Colon (tissue), 2 donors: ENCODE data around the gene SHC2.
"Not testable (repeated sequence)": the region's sequence is repeated elsewhere in the genome, so short reads cannot be mapped to it uniquely, and the experiment has no call there.

ENCODE experiments used
- FAIRE-seq: peaks from 2 replicates; lab custom pipeline; 2012; peaks lifted over from hg19 to GRCh38; lab: Jason Lieb, UNC
- donor health status: control.
- donor health status: control.

The SHC2 gene

DNA sequence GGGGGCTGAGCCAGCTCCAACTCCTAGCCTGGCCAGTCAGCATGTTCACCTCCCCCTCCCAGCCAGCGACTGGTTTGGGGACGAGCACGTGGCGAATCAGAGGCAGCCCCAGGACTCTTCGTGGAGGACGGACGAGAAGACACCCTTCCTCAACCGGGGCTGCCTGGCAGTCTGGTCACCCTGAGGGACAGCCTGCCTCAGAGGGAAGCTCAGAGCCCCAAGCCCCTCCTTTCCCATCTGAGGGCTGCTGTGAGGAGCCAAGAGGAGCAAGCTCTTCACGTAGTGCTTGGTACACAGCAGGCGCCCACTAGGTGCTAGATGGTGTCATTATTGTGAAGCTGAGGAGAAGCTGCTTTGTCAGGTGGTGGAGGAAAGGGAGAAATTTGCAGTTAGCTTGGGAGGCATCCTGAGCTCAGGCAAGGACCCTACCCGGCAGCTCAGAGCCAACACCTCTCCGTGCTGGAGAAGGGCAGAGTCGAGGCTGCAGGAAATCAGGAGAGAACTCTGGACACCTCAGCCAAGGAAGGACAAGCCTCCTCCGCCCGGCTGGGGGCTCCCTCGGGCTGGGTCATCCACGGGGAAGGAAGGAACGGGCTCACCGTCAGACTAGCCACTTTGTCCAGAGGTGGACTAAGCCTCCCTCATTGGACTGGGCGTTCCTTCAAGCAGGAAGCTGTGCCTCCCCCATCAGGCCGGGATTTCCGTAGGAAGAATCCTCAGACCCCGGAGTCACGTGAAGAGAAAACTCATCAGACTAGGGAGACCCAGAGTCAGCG is 37.0 kb downstream of the SHC2 start:
- FAIRE-seq = no peak

DNA sequence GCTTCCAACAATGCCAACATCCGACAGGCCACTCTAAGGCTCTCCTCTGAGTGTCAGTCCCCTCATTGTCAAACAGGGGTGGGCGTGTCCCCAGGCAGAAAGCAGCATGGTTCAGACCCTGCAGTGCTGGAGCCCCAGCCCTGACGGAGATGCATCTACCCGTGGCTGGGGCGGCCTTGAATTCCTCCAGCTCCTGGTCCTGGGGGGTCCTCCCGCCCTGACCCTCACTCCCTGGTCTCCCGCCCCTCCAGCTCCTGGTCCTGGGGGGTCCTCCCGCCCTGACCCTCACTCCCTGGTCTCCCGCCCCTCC is 38.0 kb downstream of the SHC2 start:
- FAIRE-seq = not testable (repeated sequence)

GRCh38 chr19:422213-422916 is 38.5 kb downstream of the SHC2 start:
- no peak for FAIRE-seq

DNA sequence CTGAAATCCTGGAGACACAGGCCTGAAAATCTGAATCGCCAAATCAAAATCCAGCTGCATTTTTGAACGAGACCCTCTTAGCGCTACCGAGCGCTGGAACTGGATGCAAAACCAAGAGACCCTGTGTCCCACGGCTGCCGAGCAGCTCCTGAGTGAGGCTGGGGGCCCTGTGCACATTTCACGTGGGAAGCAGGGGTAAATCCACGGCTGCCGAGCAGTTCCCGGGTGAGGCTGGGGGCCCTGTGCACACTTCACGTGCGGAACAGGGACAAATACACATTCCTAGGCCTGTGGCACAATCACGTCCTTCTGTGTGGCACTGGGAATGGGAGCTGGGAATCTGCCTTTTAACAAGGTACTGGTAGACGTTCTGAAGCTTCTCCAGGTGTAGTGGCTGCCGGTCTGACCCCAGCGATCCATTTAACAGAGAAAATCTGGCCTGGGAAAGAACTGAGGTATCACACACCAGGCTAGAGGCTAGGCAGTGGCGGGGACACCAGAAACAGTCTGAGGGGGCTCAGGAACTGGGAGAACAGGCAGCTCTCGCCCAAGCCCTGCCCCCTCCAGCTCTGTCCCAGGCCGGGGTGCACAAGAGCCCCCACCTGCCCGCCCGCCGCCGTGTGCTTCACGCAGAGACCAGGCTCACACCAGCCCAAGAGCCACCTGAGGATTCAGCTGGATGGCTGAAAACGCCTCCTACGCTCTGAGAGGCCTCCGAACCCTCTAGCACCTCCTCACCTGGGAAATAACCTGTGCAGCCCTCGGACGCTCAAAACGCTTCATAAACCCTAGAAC is 40.9 kb downstream of the SHC2 start:
- no peak for FAIRE-seq

DNA sequence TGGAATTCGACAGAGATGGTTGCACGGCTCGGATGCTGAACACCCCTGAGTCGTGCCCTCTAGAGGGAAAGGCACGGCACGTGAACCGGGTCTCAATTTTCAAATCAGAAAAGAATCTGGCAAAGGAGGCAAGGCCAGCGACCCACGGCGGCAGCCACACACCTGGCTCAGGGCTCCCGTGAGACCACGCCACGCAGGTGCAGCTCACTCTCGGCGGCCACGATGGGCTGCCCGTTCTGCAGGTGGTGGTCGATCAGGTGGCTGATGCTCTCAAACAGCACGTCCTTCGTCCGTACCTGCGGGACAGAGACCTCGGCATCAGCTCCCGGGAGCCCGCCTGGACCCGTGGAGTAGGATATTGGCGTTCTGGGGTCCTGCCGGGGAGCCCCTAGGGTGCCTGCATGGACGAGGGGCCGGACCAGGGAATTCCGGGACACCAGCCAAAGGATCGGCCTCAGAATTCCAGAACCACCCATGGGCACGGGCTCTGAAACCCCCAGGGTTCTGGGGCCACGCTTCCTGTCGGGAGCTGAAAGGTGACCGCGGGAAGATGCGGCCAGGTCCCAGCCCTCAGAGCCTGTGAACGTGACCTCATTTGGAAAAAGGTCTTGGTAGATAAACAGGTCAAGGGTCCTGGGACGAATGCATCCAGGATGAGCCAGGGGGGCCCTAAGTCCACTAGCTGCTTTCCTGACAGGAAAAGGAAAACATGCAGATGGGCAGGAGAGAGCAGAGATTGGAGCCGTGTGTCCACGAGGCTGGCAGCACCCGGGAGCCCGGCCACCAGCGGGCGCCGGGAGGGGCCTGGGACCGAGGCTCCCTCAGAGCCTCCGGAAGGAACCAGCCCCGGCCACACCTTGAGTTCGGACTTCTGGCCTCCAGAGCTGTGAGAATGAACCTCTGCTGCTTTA is 41.8 kb downstream of the SHC2 start:
- no peak for FAIRE-seq

DNA sequence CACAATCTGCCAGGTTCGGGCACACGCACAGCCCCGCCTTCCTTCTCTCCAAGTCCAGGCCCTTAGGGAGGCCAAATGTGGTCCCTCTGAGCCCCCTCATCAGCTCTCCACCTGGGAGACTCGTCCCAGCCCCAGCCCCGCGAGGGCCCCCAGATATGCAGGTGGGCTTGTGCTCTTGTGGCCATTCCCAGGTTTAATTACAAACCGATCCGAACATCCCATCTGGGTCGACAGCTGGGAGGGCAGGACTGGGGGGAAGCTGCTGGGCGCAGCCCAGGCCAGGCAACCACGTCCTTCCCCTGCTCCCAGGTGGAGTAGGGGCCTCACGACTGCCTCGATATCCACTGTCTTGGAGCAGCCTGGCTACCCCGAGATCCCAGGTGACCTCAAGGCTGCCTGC is 44.4 kb downstream of the SHC2 start:
- FAIRE-seq = no peak

DNA sequence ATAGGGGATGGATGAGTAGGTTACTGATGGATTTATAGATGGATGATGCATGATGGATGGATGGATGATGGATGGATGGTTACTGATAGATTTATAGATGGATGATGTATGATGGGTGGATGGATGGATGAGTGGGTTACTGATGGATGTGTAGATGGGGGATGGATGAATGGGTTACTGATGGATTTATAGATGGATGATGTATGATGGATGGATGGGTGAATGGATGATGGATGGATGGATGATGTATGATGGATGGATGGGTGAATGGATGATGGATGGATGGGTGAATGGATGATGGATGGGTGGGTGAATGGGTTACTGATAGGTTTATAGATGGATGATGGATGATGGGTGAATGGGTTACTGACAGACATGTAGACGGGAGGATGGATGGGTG is 45.5 kb downstream of the SHC2 start:
- FAIRE-seq = no peak

- FAIRE-seq = no peak
These were observed 46.9 kb downstream of the SHC2 start for GRCh38 chr19:413756-414420.

DNA sequence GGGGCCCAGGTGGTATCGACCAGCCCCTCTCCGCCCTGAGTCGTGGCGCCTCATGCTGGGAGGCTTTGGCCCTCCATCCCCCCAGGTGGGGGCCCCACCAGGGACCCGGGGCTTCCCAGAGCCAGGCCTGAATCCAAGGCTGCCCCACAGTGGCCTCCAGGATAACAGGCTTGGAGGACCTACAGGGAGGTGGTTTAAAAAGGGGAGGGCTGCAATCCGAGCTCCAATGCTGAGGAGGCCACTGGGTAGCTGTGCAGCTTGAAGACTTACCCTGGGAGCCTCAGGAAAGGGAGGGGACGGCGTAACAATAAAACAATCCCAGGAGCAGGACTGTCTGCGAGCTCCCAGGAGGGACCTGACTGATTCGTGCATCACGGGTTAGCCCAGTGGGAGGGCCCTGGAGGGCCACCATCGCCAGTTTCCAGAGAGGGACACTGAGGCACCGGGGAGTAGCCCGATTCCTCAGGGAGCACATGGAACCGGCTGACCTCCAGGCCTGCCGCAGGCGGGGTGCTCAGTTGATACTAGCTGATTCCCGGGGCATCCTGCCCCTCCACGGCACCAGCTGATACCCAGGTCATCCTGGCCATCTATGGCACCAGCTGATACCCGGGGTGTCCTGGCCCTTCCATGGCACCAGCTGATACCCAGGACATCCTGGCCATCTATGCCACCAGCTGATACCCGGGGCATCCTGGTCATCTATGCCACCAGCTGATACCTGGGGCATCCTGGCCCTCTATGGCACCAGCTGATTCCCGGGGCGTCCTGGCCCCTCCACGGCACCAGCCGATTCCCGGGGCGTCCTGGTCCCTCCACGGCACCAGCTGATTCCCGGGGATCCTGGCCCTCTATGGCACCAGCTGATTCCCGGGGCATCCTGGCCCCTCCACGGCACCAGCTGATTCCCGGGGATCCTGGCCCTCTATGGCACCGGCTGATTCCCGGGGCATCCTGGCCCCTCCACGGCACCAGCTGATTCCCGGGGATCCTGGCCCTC is 48.2 kb downstream of the SHC2 start:
- FAIRE-seq = no peak

- FAIRE-seq = no peak
These were observed 49.0 kb downstream of the SHC2 start for GRCh38 chr19:411723-412355.

DNA sequence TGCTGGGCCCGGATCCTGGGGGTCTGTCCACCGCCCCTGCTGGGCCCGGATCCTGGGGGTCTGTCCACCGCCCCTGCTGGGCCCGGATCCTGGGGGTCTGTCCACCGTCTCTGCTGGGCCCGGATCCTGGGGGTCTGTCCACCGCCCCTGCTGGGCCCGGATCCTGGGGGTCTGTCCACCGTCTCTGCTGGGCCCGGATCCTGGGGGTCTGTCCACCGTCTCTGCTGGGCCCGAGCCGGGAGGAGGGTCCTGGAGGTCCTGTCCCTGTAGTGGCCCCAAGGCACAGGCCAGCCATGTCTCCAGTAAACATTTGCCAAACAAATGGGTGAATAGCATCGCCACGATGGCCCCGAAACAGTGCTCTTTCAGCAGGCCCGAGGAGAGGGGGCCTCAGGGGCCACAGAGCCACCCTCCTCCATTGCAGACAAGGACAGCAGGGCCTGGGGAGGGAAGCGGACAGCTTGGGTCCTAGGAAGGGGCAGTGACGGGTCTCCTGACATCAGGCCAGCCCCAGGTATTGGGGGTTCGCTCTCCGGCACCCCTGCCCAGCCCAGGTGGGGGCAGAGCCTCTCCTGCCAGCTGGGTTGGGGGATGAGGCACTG is 49.6 kb downstream of the SHC2 start:
- not testable (repeated sequence) for FAIRE-seq

GRCh38 chr19:410243-410781 is 50.5 kb downstream of the SHC2 start:
- FAIRE-seq = no peak

DNA sequence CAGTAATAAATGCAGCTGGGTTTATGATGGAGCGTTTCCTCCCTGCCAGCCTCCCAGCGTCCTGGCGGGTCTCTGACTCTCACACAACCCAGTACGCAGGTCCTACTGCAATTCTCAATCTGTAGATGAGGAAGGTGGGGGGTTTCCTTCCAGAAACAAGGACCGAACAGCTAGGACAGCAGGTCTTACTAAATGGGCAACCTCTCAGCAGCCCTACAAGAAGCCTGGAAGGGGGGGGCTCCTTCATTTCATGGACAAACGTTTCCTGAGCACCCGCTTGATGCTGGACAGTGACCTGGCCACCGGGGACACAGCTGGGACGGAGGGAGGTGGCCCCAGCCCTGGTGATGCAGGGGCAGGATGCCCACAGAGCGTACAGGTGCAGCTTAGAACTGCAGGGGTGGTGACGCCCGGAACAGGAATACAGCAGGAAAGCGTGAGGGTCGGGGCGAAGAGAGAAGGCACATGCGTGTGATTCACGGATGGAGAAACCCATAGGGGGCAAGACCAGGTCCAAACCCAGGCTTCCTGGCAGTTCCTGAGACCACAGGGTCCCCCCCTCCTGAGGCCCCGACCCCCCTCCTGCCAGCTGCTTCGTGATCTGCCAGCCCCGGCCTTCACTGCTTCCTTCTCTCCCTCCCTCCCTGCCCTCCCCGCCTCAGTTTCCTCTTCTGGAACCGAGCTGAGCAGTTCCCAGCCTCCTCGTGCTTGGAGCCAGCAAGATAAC is 51.2 kb downstream of the SHC2 start:
- FAIRE-seq = no peak

- no peak for FAIRE-seq
These were observed 51.8 kb downstream of the SHC2 start, which contains the start of gene C2CD4C for GRCh38 chr19:408902-409515. C2CD4C (minus strand) TSS chr19:409147; CDS start chr19:408361, 786 bp downstream.

GRCh38 chr19:408441-408901 is 52.4 kb downstream of the SHC2 start:
- no peak for FAIRE-seq

DNA sequence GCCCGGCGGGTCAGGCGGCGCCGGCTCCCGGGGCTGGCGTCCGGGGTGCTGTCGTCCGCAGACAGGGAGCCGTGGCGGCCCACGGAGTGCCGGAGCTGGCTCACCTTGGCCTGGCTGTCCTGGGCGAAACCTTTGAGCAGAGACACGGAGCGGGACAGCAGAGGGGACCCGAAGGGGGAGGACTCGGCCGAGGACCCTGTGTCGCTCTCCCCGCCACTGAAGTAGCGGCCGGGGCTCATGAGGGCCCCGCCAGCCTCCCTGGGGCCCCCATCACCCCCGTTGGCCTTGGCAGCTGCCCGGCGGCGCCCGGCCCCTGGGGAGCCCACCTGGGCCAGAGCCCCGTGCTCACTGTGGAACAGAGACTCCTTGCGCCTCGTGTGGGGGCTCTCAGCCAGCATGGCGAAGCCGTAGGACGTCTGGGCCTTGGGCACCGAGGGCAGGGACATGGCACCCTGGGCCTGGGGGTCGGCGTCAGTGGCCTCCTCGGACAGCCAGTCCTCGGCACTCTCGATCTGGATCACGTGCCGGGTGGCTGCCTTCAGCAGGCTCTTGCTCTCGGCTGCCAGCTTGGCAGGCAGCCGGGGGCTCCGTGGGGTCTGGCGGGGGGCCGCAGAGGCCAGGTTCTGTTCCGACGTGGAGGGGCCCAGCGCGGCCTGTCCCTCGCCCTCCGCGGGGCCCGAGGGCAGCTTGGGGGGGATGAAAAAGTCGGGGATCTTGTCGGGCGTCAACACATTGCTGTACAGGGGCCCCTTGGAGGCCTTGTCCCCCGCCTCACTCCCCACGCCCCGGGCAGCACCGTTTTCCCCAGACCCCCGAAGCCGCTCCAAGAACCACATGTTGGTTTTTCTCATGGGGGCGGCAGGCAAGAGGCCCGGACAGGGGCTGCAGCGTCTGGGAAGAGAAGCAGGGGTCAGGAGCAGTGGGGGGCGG is 53.1 kb downstream of the SHC2 start:
- no peak for FAIRE-seq
